IMR-90 (cell line): Measurements from ENCODE around the gene ZNF407. TPM values are rescaled to one million over a fixed set of nuclear protein-coding genes. Genes with fewer than 3 reads are reported as not detected.

Experiments
- ATAC-seq: fragments of 200-7000 bp; cut with Tn5 transposase; 2 replicates; pipeline ENCODE4 v1.9.1; 2020; ENCODE audit warnings: low read depth, mild to moderate bottlenecking, moderate library complexity
- BruUV-seq: library from RNA; stranded (reverse); fragments of 400-500 nt; replicated peaks from 2 replicates; lab custom pipeline; 2021; lab: Mats Ljungman, UMichigan
- CTCF ChIA-PET: fragments of 300-600 bp; formaldehyde crosslinking; extraction: SDS; loops from one replicate; lab custom pipeline; 2021; ENCODE audit warnings: antibody characterized with exemption; lab: Yijun Ruan, JAX
- POLR2A ChIA-PET: fragments of 300-600 bp; sonication (Branson Sonifier 250); formaldehyde crosslinking; loops from one replicate; lab custom pipeline; 2022; ENCODE audit warnings: antibody characterized with exemption; ENCODE audit not compliant: unreplicated experiment; lab: Charles Lee
- DNase-seq: peaks from one replicate; pipeline ENCODE4 v3.0.0; 2013
- H2AFZ ChIP-seq: replicated peaks from 2 replicates; pipeline ENCODE3; 2013; ENCODE audit warnings: low read length, mild to moderate bottlenecking; ENCODE audit not compliant: poor library complexity
- H2AK5ac ChIP-seq: 2 replicates; pipeline ENCODE4 v1.6.1; 2013; ENCODE audit warnings: low read depth, low read length, inconsistent platforms
- H2AK9ac ChIP-seq: replicated peaks from 2 replicates; pipeline ENCODE3; 2013; ENCODE audit warnings: mild to moderate bottlenecking, low read depth, low read length, moderate library complexity; ENCODE audit not compliant: poor library complexity
- H2BK120ac ChIP-seq: 2 replicates; pipeline ENCODE4 v1.6.1; 2013; ENCODE audit warnings: low read depth, low read length, inconsistent platforms
- H2BK15ac ChIP-seq: 3 replicates; pipeline ENCODE4 v1.6.1; 2013; ENCODE audit warnings: low read depth, low read length, inconsistent platforms
- H2BK20ac ChIP-seq: 2 replicates; pipeline ENCODE4 v1.6.1; 2013; ENCODE audit warnings: low read depth, mild to moderate bottlenecking, inconsistent platforms, low read length, moderate library complexity
- H2BK5ac ChIP-seq: 2 replicates; pipeline ENCODE4 v1.6.1; 2013; ENCODE audit warnings: mild to moderate bottlenecking, low read depth, low read length, inconsistent platforms; ENCODE audit not compliant: poor library complexity, severe bottlenecking
- H3K14ac ChIP-seq: replicated peaks from 2 replicates; pipeline ENCODE4 v1.6.1; 2013; ENCODE audit warnings: low read depth, low read length, inconsistent platforms
- H3K18ac ChIP-seq: 2 replicates; pipeline ENCODE4 v1.6.1; 2013; ENCODE audit warnings: low read depth, low read length, control low read depth
- H3K23ac ChIP-seq: 2 replicates; pipeline ENCODE4 v1.6.1; 2013; ENCODE audit warnings: low read depth, low read length, inconsistent platforms
- H3K27ac ChIP-seq: 2 replicates; pipeline ENCODE4 v1.5.1; 2013; ENCODE audit warnings: mild to moderate bottlenecking, control low read depth, low read length; ENCODE audit not compliant: insufficient read depth
- H3K27me3 ChIP-seq: 2 replicates; pipeline ENCODE4 v1.6.1; 2013; ENCODE audit warnings: low read length; ENCODE audit not compliant: control insufficient read depth, insufficient read depth
- H3K36me3 ChIP-seq: 2 replicates; pipeline ENCODE4 v1.6.1; 2013; ENCODE audit warnings: low read length, mixed read lengths; ENCODE audit not compliant: control insufficient read depth, insufficient read depth
- H3K4ac ChIP-seq: 2 replicates; pipeline ENCODE4 v1.6.1; 2013; ENCODE audit warnings: low read depth, low read length, inconsistent platforms
- H3K4me1 ChIP-seq: 2 replicates; pipeline ENCODE4 v1.6.1; 2013; ENCODE audit warnings: low read length, mixed read lengths; ENCODE audit not compliant: control insufficient read depth, insufficient read depth
- H3K4me2 ChIP-seq: 2 replicates; pipeline ENCODE4 v1.6.1; 2013; ENCODE audit warnings: low read depth, mild to moderate bottlenecking, control low read depth, low read length, moderate library complexity
- H3K4me3 ChIP-seq: 2 replicates; pipeline ENCODE4 v1.5.1; 2013; ENCODE audit warnings: low read depth, mild to moderate bottlenecking, control low read depth, low read length, moderate library complexity; ENCODE audit not compliant: insufficient read depth
- H3K56ac ChIP-seq: 2 replicates; pipeline ENCODE4 v1.6.1; 2013; ENCODE audit warnings: low read length, inconsistent platforms; ENCODE audit not compliant: insufficient read depth; ENCODE audit errors: extremely low read depth
- H3K79me1 ChIP-seq, 2 experiments: 2 replicates each; pipeline ENCODE4 v1.6.1; 2013; ENCODE audit warnings: low read length in 2 of 2, inconsistent platforms in 1 of 2, low read depth in 1 of 2
- H3K9ac ChIP-seq: 2 replicates; pipeline ENCODE4 v1.6.1; 2013; ENCODE audit warnings: low read depth, low read length, control low read depth
- H3K9me1 ChIP-seq: 2 replicates; pipeline ENCODE4 v1.6.1; 2013; ENCODE audit warnings: low read length, inconsistent platforms; ENCODE audit not compliant: insufficient read depth
- H3K9me3 ChIP-seq: 2 replicates; pipeline ENCODE4 v1.6.1; 2013; ENCODE audit warnings: low read length; ENCODE audit not compliant: control insufficient read depth, insufficient read depth
- H4K20me1 ChIP-seq: 2 replicates; pipeline ENCODE4 v1.6.1; 2013; ENCODE audit warnings: low read length, inconsistent platforms; ENCODE audit not compliant: insufficient read depth
- H4K5ac ChIP-seq: 2 replicates; pipeline ENCODE4 v1.6.1; 2013; ENCODE audit warnings: mild to moderate bottlenecking, low read depth, low read length, control low read depth
- H4K8ac ChIP-seq, 2 experiments: 2 replicates each; pipeline ENCODE4 v1.6.1; 2013; ENCODE audit warnings: low read depth in 2 of 2, low read length in 2 of 2, control low read depth in 1 of 2, inconsistent platforms in 1 of 2
- H4K91ac ChIP-seq: 2 replicates; pipeline ENCODE4 v1.6.1; 2013; ENCODE audit warnings: low read depth, low read length, inconsistent platforms; ENCODE audit not compliant: insufficient read depth
- BHLHE40 ChIP-seq: fragments of 150-350 bp; IDR thresholded peaks from 2 replicates; pipeline ENCODE4 v1.6.1; 2016; ENCODE audit warnings: mild to moderate bottlenecking, low read depth, low read length
- FOS ChIP-seq: fragments of 150-350 bp; IDR thresholded peaks from 2 replicates; pipeline ENCODE4 v1.6.1; 2016; ENCODE audit warnings: low read depth, low read length
- MAFK ChIP-seq: IDR thresholded peaks from 2 replicates; pipeline ENCODE4 v1.6.1; 2012; ENCODE audit warnings: low read depth, low read length, improper control_type of control experiment
- MAZ ChIP-seq: IDR thresholded peaks from 2 replicates; pipeline ENCODE4 v1.6.1; 2012; ENCODE audit warnings: low read depth, mild to moderate bottlenecking, low read length, improper control_type of control experiment, moderate library complexity, borderline replicate concordance
- RAD21 ChIP-seq: IDR thresholded peaks from 2 replicates; pipeline ENCODE4 v1.6.1; 2012; ENCODE audit warnings: low read length, improper control_type of control experiment
- RCOR1 ChIP-seq: IDR thresholded peaks from 2 replicates; pipeline ENCODE4 v1.6.1; 2012; ENCODE audit warnings: mild to moderate bottlenecking, low read length, improper control_type of control experiment; ENCODE audit not compliant: insufficient replicate concordance
- RFX5 ChIP-seq: IDR thresholded peaks from 2 replicates; pipeline ENCODE4 v1.8.0; 2012; ENCODE audit warnings: low read depth, mild to moderate bottlenecking, low read length, moderate library complexity
- SMC3 ChIP-seq: fragments of 150-350 bp; IDR thresholded peaks from 2 replicates; pipeline ENCODE4 v1.6.1; 2016; ENCODE audit warnings: low read depth, mild to moderate bottlenecking, antibody characterized with exemption, low read length, moderate library complexity
- WGBS, 2 experiments: methylation state at CpG; one replicate each; pipeline versions ENCODE4 v1.1.5 to v1.1.7; 2013; ENCODE audit warnings: missing lambda C conversion rate in 2 of 2; ENCODE audit not compliant: insufficient read length in 1 of 2; ENCODE audit errors: extremely low coverage in 2 of 2; 5-methylcytosine and 5-hydroxymethylcytosine counted together
- dilution Hi-C: fragments of 300-500 bp; cut with HindIII; formaldehyde crosslinking; loops from one replicate; pipeline ENCODE4 v1.14.3; 2018; ENCODE audit warnings: low sequenced_read_pairs; ENCODE audit not compliant: unreplicated experiment
- in situ Hi-C: fragments of 300-500 bp; cut with MboI; formaldehyde crosslinking; loops from 3 replicates; pipeline ENCODE4 v1.14.3; 2019; ENCODE audit warnings: low sequenced_read_pairs, inconsistent platforms, mixed read lengths
- intact Hi-C: fragments of 100-400 bp; cut with micrococcal nuclease; formaldehyde crosslinking; loops from 2 replicates; pipeline ENCODE4 v1.10.0; 2022
- polyA plus RNA-seq, 3 experiments: library from polyadenylated mRNA; depleted of rRNA; stranded (reverse); fragments of >200 nt; gene quantifications; 2 replicates each; pipeline ENCODE4 v1.2.3, GENCODE V29; 2012; ENCODE audit warnings: low replicate concordance in 1 of 3
- total RNA-seq: library from RNA; depleted of rRNA; stranded (reverse); fragments of >200 nt; gene quantifications from 2 replicates; pipeline ENCODE4 v1.2.3, GENCODE V29; 2012
- TF ChIP-seq, protein P1 (sequence below): fragments of 150-350 bp; IDR thresholded peaks from 2 replicates; pipeline ENCODE4 v1.6.1; 2017; ENCODE audit warnings: mild to moderate bottlenecking, antibody characterized with exemption, low read length, low read depth

Gene ZNF407
- total and polyA plus RNA-seq, 2 of the 4 experiments (the other 2 are of a cell fraction): 3.1 to 20.1 TPM

DNA sequence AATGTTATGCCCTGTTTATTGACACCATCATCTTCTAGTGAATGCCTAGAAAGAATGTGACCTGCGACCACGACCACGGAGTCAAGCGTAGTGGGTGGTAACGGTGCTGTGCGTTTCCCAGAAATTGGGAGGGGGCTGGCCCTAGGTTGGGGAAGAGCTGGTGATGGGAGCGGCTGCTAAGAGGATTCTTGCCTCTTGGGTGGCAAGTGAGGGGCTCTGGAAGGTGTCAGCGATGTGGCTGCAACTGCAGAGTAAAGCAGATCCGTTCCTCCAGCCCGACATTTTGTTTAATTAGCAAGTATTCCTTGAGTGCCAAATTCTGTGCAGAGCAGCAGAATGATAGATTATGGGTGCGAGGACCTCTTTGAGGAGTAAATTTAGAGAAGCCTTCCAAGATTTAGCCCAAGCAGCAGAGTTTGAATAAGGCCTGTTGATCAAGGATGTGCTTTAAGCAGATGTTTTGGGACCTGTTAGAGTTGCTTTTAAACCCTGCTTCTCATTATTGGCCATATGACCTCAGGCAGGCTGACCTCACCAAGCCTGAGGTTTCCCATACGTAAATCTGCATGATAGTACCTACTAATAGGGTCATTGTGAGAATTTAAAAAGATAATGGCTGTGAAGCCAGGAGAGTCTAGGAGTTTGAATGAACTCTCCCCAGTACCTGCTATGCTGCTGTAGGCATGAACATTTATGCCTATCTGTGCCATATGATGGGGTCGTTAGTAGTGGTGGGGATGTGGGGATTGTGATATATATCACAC lies 323.6 kb downstream of the ZNF407 start:
- ChIA-PET POLR2A (no interaction called here), CTCF (no interaction called here)
- Histone ChIP-seq H3K4ac (no peak overlapping the region), H4K8ac (no peak overlapping the region), H2AK9ac (no peak overlapping the region), H2BK120ac (no peak overlapping the region), H2AFZ (no peak overlapping the region), H3K36me3 (no peaks in the 10 kb centered on the region), H3K9me3 (no peaks in the 10 kb centered on the region), H4K5ac (no peak overlapping the region), H3K9ac (no peak overlapping the region), H3K14ac (no peak overlapping the region), H4K20me1 (no peaks in the 10 kb centered on the region), H3K56ac (no peak overlapping the region), H2BK20ac (no peak overlapping the region), H2BK15ac (no peak overlapping the region), H2AK5ac (no peak overlapping the region), H3K4me2 (no peak overlapping the region), H3K4me1 (peaks cover 2% of the 10 kb centered on the region), H3K18ac (no peak overlapping the region), H3K9me1 (peaks cover 6% of the 10 kb centered on the region), H3K4me3 (no peak overlapping the region), H4K91ac (no peak overlapping the region), H3K79me1 (0 out of 4 replicates have a peak, but pooled peaks cover 0 to 3% of the 10 kb centered on the region in 2 experiments), H3K27me3 (no peaks in the 10 kb centered on the region), H2BK5ac (no peak overlapping the region), H3K27ac (no peak overlapping the region), H3K23ac (no peak overlapping the region)
- TF ChIP-seq BHLHE40 (no peak), RCOR1 (no peak), MAZ (no peak), FOS (no peak), RFX5 (no peak), SMC3 (no peak), MAFK (no peak), RAD21 (no peak)
- TF ChIP-seq, protein P1, sequence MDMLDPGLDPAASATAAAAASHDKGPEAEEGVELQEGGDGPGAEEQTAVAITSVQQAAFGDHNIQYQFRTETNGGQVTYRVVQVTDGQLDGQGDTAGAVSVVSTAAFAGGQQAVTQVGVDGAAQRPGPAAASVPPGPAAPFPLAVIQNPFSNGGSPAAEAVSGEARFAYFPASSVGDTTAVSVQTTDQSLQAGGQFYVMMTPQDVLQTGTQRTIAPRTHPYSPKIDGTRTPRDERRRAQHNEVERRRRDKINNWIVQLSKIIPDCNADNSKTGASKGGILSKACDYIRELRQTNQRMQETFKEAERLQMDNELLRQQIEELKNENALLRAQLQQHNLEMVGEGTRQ: no peak
- intact Hi-C loops: no loop called here
- 83% methylated on average over 2 of the region's 13 CpGs; no CpG with 5 or more reads in 1 of the 2 experiments for WGBS, 2 experiments
- DNase-seq: no peak
- in situ Hi-C loops: no loop called here
- BruUV-seq: no TSS peak
- no peak for ATAC-seq
- dilution Hi-C loops: no loop called here
